ENCODE results near the gene KRT81.

- TF ChIP-seq EZH2phosphoT487 (IDR thresholded peaks at IDR 0.05; ENCODE audit: insufficient read depth, low read depth) (no peak), EZH2 (IDR thresholded peaks at IDR 0.05; ENCODE audit: insufficient read depth, poor library complexity, severe bottlenecking) (no peak)
Measured at GRCh38 chr12:52284562-52285171, 6.7 kb downstream of the KRT81 start.
